GM12892 (cell line): Measurements from ENCODE around the gene MIER2.

Source experiments
- POLR2A ChIP-seq: IDR thresholded peaks from 2 replicates; pipeline ENCODE4 v1.6.1; 2011; ENCODE audit warnings: low read depth, low read length, control low read depth
- POLR2AphosphoS5 ChIP-seq: IDR thresholded peaks from 2 replicates; pipeline ENCODE4 v1.6.1; 2011; ENCODE audit warnings: low read depth, low read length, control low read depth

- no peak for TF ChIP-seq POLR2AphosphoS5
- TF ChIP-seq POLR2A: no peak
These were observed 18.5 kb downstream of the MIER2 start for GRCh38 chr19:325937-326565.
